ENCODE measurements around the gene TAX1BP3.

GRCh38 chr17:3639981-3640596 is 28.3 kb downstream of the TAX1BP3 start:
- TF ChIP-seq POLR2AphosphoS5 (IDR thresholded peaks at IDR 0.05; ENCODE audit: low read depth) (no peak), EZH2phosphoT487 (IDR thresholded peaks at IDR 0.05; ENCODE audit: unreplicated experiment) (no peak), EZH2 (IDR thresholded peaks at IDR 0.05; ENCODE audit: low read depth, unreplicated experiment) (no peak), CREB1 (CRISPR knock-in tag; IDR thresholded peaks at IDR 0.05; ENCODE audit: low read depth) (no peak), ZNF114 (CRISPR knock-in tag; IDR thresholded peaks at IDR 0.05) (no peak), ZNF331 (CRISPR knock-in tag; IDR thresholded peaks at IDR 0.05; ENCODE audit: low read depth) (no peak), NANOG (IDR thresholded peaks at IDR 0.05; ENCODE audit: borderline replicate concordance) (no peak), STAT1 (IDR thresholded peaks at IDR 0.05; ENCODE audit: unreplicated experiment) (no peak), ETS1 (IDR thresholded peaks at IDR 0.05) (no peak)
- TF ChIP-seq, protein P1, sequence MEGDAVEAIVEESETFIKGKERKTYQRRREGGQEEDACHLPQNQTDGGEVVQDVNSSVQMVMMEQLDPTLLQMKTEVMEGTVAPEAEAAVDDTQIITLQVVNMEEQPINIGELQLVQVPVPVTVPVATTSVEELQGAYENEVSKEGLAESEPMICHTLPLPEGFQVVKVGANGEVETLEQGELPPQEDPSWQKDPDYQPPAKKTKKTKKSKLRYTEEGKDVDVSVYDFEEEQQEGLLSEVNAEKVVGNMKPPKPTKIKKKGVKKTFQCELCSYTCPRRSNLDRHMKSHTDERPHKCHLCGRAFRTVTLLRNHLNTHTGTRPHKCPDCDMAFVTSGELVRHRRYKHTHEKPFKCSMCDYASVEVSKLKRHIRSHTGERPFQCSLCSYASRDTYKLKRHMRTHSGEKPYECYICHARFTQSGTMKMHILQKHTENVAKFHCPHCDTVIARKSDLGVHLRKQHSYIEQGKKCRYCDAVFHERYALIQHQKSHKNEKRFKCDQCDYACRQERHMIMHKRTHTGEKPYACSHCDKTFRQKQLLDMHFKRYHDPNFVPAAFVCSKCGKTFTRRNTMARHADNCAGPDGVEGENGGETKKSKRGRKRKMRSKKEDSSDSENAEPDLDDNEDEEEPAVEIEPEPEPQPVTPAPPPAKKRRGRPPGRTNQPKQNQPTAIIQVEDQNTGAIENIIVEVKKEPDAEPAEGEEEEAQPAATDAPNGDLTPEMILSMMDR (conservative IDR thresholded peaks at IDR 0.05; ENCODE audit: low read depth in 2 of 2), result no peak
- TF ChIP-seq, protein P2, sequence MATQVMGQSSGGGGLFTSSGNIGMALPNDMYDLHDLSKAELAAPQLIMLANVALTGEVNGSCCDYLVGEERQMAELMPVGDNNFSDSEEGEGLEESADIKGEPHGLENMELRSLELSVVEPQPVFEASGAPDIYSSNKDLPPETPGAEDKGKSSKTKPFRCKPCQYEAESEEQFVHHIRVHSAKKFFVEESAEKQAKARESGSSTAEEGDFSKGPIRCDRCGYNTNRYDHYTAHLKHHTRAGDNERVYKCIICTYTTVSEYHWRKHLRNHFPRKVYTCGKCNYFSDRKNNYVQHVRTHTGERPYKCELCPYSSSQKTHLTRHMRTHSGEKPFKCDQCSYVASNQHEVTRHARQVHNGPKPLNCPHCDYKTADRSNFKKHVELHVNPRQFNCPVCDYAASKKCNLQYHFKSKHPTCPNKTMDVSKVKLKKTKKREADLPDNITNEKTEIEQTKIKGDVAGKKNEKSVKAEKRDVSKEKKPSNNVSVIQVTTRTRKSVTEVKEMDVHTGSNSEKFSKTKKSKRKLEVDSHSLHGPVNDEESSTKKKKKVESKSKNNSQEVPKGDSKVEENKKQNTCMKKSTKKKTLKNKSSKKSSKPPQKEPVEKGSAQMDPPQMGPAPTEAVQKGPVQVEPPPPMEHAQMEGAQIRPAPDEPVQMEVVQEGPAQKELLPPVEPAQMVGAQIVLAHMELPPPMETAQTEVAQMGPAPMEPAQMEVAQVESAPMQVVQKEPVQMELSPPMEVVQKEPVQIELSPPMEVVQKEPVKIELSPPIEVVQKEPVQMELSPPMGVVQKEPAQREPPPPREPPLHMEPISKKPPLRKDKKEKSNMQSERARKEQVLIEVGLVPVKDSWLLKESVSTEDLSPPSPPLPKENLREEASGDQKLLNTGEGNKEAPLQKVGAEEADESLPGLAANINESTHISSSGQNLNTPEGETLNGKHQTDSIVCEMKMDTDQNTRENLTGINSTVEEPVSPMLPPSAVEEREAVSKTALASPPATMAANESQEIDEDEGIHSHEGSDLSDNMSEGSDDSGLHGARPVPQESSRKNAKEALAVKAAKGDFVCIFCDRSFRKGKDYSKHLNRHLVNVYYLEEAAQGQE (IDR thresholded peaks at IDR 0.05; ENCODE audit: unreplicated experiment), result no peak
- TF ChIP-seq, protein P3, sequence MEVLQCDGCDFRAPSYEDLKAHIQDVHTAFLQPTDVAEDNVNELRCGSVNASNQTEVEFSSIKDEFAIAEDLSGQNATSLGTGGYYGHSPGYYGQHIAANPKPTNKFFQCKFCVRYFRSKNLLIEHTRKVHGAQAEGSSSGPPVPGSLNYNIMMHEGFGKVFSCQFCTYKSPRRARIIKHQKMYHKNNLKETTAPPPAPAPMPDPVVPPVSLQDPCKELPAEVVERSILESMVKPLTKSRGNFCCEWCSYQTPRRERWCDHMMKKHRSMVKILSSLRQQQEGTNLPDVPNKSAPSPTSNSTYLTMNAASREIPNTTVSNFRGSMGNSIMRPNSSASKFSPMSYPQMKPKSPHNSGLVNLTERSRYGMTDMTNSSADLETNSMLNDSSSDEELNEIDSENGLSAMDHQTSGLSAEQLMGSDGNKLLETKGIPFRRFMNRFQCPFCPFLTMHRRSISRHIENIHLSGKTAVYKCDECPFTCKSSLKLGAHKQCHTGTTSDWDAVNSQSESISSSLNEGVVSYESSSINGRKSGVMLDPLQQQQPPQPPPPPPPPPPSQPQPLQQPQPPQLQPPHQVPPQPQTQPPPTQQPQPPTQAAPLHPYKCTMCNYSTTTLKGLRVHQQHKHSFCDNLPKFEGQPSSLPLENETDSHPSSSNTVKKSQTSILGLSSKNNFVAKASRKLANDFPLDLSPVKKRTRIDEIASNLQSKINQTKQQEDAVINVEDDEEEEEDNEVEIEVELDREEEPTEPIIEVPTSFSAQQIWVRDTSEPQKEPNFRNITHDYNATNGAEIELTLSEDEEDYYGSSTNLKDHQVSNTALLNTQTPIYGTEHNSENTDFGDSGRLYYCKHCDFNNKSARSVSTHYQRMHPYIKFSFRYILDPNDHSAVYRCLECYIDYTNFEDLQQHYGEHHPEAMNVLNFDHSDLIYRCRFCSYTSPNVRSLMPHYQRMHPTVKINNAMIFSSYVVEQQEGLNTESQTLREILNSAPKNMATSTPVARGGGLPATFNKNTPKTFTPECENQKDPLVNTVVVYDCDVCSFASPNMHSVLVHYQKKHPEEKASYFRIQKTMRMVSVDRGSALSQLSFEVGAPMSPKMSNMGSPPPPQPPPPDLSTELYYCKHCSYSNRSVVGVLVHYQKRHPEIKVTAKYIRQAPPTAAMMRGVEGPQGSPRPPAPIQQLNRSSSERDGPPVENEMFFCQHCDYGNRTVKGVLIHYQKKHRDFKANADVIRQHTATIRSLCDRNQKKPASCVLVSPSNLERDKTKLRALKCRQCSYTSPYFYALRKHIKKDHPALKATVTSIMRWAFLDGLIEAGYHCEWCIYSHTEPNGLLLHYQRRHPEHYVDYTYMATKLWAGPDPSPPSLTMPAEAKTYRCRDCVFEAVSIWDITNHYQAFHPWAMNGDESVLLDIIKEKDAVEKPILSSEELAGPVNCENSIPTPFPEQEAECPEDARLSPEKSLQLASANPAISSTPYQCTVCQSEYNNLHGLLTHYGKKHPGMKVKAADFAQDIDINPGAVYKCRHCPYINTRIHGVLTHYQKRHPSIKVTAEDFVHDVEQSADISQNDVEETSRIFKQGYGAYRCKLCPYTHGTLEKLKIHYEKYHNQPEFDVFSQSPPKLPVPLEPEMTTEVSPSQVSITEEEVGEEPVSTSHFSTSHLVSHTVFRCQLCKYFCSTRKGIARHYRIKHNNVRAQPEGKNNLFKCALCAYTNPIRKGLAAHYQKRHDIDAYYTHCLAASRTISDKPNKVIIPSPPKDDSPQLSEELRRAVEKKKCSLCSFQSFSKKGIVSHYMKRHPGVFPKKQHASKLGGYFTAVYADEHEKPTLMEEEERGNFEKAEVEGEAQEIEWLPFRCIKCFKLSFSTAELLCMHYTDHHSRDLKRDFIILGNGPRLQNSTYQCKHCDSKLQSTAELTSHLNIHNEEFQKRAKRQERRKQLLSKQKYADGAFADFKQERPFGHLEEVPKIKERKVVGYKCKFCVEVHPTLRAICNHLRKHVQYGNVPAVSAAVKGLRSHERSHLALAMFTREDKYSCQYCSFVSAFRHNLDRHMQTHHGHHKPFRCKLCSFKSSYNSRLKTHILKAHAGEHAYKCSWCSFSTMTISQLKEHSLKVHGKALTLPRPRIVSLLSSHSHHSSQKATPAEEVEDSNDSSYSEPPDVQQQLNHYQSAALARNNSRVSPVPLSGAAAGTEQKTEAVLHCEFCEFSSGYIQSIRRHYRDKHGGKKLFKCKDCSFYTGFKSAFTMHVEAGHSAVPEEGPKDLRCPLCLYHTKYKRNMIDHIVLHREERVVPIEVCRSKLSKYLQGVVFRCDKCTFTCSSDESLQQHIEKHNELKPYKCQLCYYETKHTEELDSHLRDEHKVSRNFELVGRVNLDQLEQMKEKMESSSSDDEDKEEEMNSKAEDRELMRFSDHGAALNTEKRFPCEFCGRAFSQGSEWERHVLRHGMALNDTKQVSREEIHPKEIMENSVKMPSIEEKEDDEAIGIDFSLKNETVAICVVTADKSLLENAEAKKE (CRISPR knock-in tag; IDR thresholded peaks at IDR 0.05), result no peak

Measured in GM23338 (cell line).